ENCODE data around the gene NUMBL.
"Not testable (repeated sequence)": the region's sequence is repeated elsewhere in the genome, so short reads cannot be mapped to it uniquely, and the experiment has no call there.

NUMBL gene

GRCh38 chr19:40625406-40626120 is 64.9 kb downstream of the NUMBL start:
- no peak for DNase-seq

DNA sequence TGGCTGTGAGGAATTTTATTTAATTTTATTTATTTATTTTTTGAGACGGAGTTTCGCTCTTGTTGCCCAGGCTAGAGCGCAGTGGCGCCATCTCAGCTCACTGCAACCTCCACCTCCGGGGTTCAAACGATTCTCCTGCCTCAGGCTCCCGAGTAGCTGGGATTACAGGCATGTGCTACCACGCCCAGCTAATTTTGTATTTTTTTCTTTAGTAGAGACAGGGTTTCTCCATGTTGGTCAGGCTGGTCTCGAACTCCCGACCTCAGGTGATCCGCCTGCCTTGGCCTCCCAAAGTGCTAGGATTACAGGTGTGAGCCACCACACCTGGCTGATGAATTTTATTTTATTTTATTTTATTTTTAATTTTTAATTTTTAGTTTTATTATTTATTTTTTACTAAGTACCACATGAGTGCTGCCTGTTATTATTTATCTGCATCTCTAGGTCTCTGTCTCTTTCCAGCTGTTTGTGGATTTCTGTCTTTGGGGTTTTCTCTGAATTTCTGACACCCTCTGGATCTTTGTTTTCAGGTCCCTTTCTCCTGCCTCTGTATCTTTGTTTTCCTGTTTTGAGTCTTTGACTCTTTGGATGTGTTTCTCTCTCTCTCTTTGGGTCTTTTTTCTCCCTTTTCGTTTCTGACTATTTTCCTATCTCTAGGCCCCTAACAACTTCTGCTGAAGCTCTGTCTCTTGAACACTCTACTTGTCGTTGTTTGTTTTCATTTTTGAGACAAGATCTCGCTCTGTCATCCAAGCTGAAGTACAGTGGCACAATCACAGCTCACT is 65.9 kb downstream of the NUMBL start:
- not testable (repeated sequence) for DNase-seq

GRCh38 chr19:40623403-40624251 is 66.8 kb downstream of the NUMBL start:
- DNase-seq, result no peak

- DNase-seq, result no peak
These were observed 67.7 kb downstream of the NUMBL start for GRCh38 chr19:40622773-40623075.

DNA sequence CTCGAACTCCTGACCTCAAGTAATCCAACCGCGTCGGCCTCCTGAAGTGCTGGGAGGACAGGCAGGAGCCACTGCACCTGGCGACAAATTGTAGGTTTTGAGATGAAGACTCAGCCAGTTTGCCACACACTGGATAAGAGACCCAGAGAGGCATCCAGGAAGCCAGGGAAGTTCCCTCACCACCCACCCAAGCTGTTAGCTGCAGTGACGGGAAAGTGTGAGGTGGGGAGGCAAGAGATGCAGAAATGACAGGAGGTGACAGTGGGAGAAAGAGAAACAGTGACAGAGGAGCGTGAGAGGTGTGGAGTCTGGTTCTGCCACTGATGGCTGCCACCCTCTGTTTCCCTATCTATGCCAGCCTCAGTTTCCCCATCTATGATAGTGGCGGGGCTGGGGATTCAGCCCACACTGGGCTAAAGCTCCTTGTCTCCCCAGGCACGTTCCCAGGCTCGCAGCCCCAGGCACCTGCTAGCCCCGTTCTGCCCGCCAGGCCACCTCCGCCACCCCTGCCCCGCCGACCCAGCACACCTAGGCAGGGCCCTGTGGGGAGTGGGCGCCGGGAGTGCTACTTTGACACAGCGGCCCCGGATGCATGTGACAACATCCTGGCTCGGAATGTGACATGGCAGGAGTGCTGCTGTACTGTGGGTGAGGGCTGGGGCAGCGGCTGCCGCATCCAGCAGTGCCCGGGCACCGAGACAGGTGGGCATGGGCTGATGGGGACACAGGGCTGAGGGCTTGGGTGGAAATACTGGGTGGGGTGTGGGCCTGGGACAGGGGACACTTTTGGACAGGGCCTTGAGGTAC is 68.3 kb downstream of the NUMBL start:
- no peak for DNase-seq

- no peak for DNase-seq
These were observed 69.2 kb downstream of the NUMBL start for GRCh38 chr19:40621283-40621682.

GRCh38 chr19:40620161-40620485 is 70.3 kb downstream of the NUMBL start:
- DNase-seq, result no peak

DNA sequence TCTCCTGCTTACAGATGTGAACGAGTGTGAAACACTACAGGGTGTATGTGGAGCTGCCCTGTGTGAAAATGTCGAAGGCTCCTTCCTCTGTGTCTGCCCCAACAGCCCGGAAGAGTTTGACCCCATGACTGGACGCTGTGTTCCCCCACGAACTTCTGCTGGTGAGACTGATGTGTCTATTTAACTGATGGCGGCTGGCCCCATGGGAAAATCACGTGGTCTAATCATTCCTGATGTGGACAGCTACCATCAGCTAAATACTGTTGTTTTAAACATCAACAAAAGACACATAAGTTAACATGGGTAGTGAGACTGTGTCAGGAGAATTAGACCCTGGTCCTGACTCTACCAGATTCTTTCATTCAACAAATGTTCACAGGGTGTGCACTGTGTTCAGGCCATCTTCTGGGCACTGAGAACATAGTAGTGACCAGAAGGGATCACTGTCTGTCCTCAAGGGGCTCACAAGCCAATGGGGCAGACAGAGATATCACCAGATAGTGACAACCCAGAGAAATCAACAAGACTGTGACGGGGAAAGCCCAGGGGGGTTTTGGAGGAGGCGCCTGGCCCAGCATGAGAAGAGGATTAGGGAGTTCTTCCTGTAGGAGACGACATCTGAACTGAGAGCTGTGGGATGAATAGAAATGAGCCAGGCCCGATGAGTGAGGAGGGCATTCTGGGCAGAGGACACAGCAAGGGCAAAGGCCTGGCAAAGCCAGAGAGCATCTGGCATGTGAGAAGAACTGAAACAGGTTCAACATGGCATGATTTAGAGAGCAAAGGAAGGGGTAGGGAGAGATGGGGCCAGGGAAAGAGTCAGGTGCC is 70.9 kb downstream of the NUMBL start:
- DNase-seq, result no peak

- DNase-seq, result no peak
These were observed 72.5 kb downstream of the NUMBL start for GRCh38 chr19:40617961-40618360.

- no peak for DNase-seq
These were observed 73.5 kb downstream of the NUMBL start for GRCh38 chr19:40616941-40617340.

GRCh38 chr19:40616178-40616577 is 74.3 kb downstream of the NUMBL start:
- DNase-seq, result no peak
